Liver (tissue), 9 donors: ENCODE results near the gene VWA5B1. TPM values are rescaled to one million over a fixed set of nuclear protein-coding genes. Genes with fewer than 3 reads are reported as not detected.

Experiments used
- DNase-seq: peaks from one replicate; pipeline ENCODE4 v3.0.0-alpha.2; 2017; ENCODE audit warnings: low spot score
- H3K27ac ChIP-seq, 2 donors: one replicate each; pipeline ENCODE4 v1.7.0; 2013; ENCODE audit warnings: inconsistent platforms in 2 of 2, low read length in 2 of 2, control low read depth in 1 of 2, low read depth in 1 of 2, mild to moderate bottlenecking in 1 of 2
- H3K27me3 ChIP-seq, 4 donors: one replicate each; pipeline versions ENCODE4 v1.6.1 to v1.7.0; 2013; ENCODE audit warnings: low read length in 3 of 4, inconsistent platforms in 1 of 4, mild to moderate bottlenecking in 1 of 4, moderate library complexity in 1 of 4; ENCODE audit not compliant: control insufficient read depth in 4 of 4, insufficient read depth in 4 of 4
- H3K36me3 ChIP-seq, 4 donors: one replicate each; pipeline versions ENCODE4 v1.6.1 to v1.7.0; 2013; ENCODE audit warnings: low read length in 3 of 4, mild to moderate bottlenecking in 3 of 4, low read depth in 1 of 4, moderate library complexity in 1 of 4; ENCODE audit not compliant: control insufficient read depth in 4 of 4, insufficient read depth in 3 of 4
- H3K4me1 ChIP-seq, 4 donors: one replicate each; pipeline versions ENCODE4 v1.6.1 to v1.7.0; 2013; ENCODE audit warnings: low read length in 3 of 4, mild to moderate bottlenecking in 3 of 4, moderate library complexity in 1 of 4; ENCODE audit not compliant: control insufficient read depth in 4 of 4, insufficient read depth in 4 of 4
- H3K4me3 ChIP-seq, 3 donors: one replicate each; pipeline versions ENCODE4 v1.6.1 to v1.7.0; 2013; ENCODE audit warnings: low read length in 3 of 3, control low read depth in 1 of 3, low read depth in 1 of 3, mild to moderate bottlenecking in 1 of 3
- H3K9ac ChIP-seq, 2 donors: one replicate each; pipeline ENCODE4 v1.7.0; 2013; ENCODE audit warnings: low read length in 2 of 2, mild to moderate bottlenecking in 2 of 2, moderate library complexity in 2 of 2, control low read depth in 1 of 2, low read depth in 1 of 2
- H3K9me3 ChIP-seq, 4 donors: one replicate each; pipeline versions ENCODE4 v1.6.1 to v1.7.0; 2013; ENCODE audit warnings: low read length in 3 of 4; ENCODE audit not compliant: control insufficient read depth in 4 of 4
- EGR1 ChIP-seq, 2 donors: IDR thresholded peaks; 2 replicates each; pipeline ENCODE4 v1.6.1; 2016 to 2018; ENCODE audit warnings: antibody characterized with exemption in 2 of 2, low read depth in 2 of 2
- FOXA1 ChIP-seq: IDR thresholded peaks from 2 replicates; pipeline ENCODE4 v1.6.1; 2016; ENCODE audit warnings: antibody characterized with exemption
- FOXA2 ChIP-seq: IDR thresholded peaks from 2 replicates; pipeline ENCODE4 v1.6.1; 2016; ENCODE audit warnings: antibody characterized with exemption
- GABPA ChIP-seq, 2 donors: IDR thresholded peaks in 1 of 2; conservative IDR thresholded peaks in 1 of 2; 2 replicates each; pipeline ENCODE4 v1.6.1; 2016; ENCODE audit warnings: antibody characterized with exemption in 2 of 2, mild to moderate bottlenecking in 1 of 2, moderate library complexity in 1 of 2
- HNF4A ChIP-seq, 2 donors: conservative IDR thresholded peaks; 2 replicates each; pipeline ENCODE4 v1.6.1; 2016; ENCODE audit warnings: antibody characterized with exemption in 2 of 2, mild to moderate bottlenecking in 2 of 2
- HNF4G ChIP-seq: IDR thresholded peaks from 2 replicates; pipeline ENCODE4 v1.6.1; 2016; ENCODE audit warnings: antibody characterized with exemption
- JUND ChIP-seq, 2 donors: IDR thresholded peaks; 2 replicates each; pipeline ENCODE4 v1.6.1; 2016; ENCODE audit warnings: antibody characterized with exemption in 2 of 2
- RAD21 ChIP-seq, 2 donors: IDR thresholded peaks; 2 replicates each; pipeline ENCODE4 v1.6.1; 2016; ENCODE audit warnings: antibody characterized with exemption in 2 of 2, mild to moderate bottlenecking in 2 of 2
- RXRA ChIP-seq, 2 donors: IDR thresholded peaks; 2 replicates each; pipeline ENCODE4 v1.6.1; 2017 to 2018; ENCODE audit warnings: antibody characterized with exemption in 2 of 2, mild to moderate bottlenecking in 1 of 2
- TAF1 ChIP-seq: conservative IDR thresholded peaks from 2 replicates; pipeline ENCODE4 v1.6.1; 2016; ENCODE audit warnings: antibody characterized with exemption, mild to moderate bottlenecking
- YY1 ChIP-seq: IDR thresholded peaks from 2 replicates; pipeline ENCODE4 v1.6.1; 2016; ENCODE audit warnings: antibody characterized with exemption, mild to moderate bottlenecking
- WGBS: extraction: QIAGEN DNeasy Blood & Tissue Kit; methylation state at CpG from one replicate; pipeline ENCODE4 v1.1.7; 2013; 5-methylcytosine and 5-hydroxymethylcytosine counted together
- polyA plus RNA-seq, 2 donors: library from polyadenylated mRNA; stranded (reverse) in 1 of 2; unstranded in 1 of 2; fragments of 200-250 nt in 1 of 2; fragments of >200 nt in 1 of 2; fragmentation: Nextera tagmentation in 1 of 2; extraction: Ambion mirVana in 1 of 2; gene quantifications; one replicate each; pipeline versions ENCODE4 v1.2.1 to v1.2.3, GENCODE V29; 2013 to 2015
- total RNA-seq, 2 donors: library from RNA; depleted of rRNA; stranded (reverse); fragments of >200 nt; gene quantifications; one replicate each; pipeline ENCODE4 v1.2.3, GENCODE V29; 2014
- TF ChIP-seq, protein P1 (sequence below): IDR thresholded peaks from 2 replicates; pipeline ENCODE4 v1.6.1; 2016; ENCODE audit warnings: antibody characterized with exemption, mild to moderate bottlenecking
- TF ChIP-seq, protein P2 (sequence below): IDR thresholded peaks from 2 replicates; pipeline ENCODE4 v1.6.1; 2016; ENCODE audit warnings: antibody characterized with exemption
- TF ChIP-seq, protein P3 (sequence below): IDR thresholded peaks from 2 replicates; pipeline ENCODE4 v1.6.1; 2016; ENCODE audit warnings: antibody characterized with exemption
- TF ChIP-seq, protein P4 (sequence below): IDR thresholded peaks from 2 replicates; pipeline ENCODE4 v1.6.1; 2016; ENCODE audit warnings: antibody characterized with exemption
- TF ChIP-seq, protein P5 (sequence below): fragments of 150-350 bp; IDR thresholded peaks from 2 replicates; pipeline ENCODE4 v1.5.1; 2017; ENCODE audit warnings: improper control_type of control experiment, low read depth, low read length; ENCODE audit not compliant: missing input control
- donor health status: healthy.
- donor health status: healthy.
- donor health status: healthy.
- donor health status: healthy.
- donor health status: healthy.

VWA5B1 gene
- total and polyA plus RNA-seq, 4 donors, result not detected

DNA sequence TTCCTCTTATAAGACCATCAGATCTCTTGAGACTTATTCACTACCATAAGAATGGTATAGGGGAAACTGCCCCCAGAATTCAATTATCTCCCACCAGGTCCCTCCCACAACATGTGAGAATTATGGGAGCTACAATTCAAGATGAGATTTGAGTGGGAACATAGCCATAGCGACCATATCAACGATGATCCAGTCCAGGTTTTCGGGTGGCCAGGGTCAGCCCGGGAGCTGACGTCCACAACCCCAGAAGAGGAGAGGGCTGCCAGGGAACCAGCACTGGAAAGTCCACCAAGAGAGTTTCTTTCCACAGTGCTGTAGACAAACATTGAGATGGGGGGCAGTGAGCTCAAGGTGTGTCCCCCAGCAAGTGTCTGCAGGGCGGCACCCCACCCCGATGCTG, 88.4 kb downstream of the VWA5B1 start:
- Histone ChIP-seq H3K9me3 (no peaks in the 10 kb centered on the region), H3K4me1 (no peaks in the 10 kb centered on the region), H3K36me3 (no peaks in the 10 kb centered on the region), H3K27ac (no peak overlapping the region), H3K9ac (no peak overlapping the region), H3K27me3 (no peaks in the 10 kb centered on the region), H3K4me3 (no peak overlapping the region)
- WGBS, result 70% methylated on average over 7 of the region's 7 CpGs
- TF ChIP-seq YY1 (no peak), RAD21 (IDR thresholded peaks at IDR 0.05) (no peak), EGR1 (IDR thresholded peaks at IDR 0.05; ENCODE audit: low read depth in 2 of 2) (no peak), JUND (IDR thresholded peaks at IDR 0.05) (no peak), FOXA1 (no peak), FOXA2 (no peak), TAF1 (no peak), RXRA (IDR thresholded peaks at IDR 0.05) (no peak), HNF4G (no peak), GABPA (IDR thresholded peaks at IDR 0.05 in 1 of 2, conservative IDR thresholded peaks at IDR 0.05 in 1 of 2) (no peak), HNF4A (conservative IDR thresholded peaks at IDR 0.05) (no peak)
- TF ChIP-seq, protein P1, sequence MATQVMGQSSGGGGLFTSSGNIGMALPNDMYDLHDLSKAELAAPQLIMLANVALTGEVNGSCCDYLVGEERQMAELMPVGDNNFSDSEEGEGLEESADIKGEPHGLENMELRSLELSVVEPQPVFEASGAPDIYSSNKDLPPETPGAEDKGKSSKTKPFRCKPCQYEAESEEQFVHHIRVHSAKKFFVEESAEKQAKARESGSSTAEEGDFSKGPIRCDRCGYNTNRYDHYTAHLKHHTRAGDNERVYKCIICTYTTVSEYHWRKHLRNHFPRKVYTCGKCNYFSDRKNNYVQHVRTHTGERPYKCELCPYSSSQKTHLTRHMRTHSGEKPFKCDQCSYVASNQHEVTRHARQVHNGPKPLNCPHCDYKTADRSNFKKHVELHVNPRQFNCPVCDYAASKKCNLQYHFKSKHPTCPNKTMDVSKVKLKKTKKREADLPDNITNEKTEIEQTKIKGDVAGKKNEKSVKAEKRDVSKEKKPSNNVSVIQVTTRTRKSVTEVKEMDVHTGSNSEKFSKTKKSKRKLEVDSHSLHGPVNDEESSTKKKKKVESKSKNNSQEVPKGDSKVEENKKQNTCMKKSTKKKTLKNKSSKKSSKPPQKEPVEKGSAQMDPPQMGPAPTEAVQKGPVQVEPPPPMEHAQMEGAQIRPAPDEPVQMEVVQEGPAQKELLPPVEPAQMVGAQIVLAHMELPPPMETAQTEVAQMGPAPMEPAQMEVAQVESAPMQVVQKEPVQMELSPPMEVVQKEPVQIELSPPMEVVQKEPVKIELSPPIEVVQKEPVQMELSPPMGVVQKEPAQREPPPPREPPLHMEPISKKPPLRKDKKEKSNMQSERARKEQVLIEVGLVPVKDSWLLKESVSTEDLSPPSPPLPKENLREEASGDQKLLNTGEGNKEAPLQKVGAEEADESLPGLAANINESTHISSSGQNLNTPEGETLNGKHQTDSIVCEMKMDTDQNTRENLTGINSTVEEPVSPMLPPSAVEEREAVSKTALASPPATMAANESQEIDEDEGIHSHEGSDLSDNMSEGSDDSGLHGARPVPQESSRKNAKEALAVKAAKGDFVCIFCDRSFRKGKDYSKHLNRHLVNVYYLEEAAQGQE, result no peak
- TF ChIP-seq, protein P2, sequence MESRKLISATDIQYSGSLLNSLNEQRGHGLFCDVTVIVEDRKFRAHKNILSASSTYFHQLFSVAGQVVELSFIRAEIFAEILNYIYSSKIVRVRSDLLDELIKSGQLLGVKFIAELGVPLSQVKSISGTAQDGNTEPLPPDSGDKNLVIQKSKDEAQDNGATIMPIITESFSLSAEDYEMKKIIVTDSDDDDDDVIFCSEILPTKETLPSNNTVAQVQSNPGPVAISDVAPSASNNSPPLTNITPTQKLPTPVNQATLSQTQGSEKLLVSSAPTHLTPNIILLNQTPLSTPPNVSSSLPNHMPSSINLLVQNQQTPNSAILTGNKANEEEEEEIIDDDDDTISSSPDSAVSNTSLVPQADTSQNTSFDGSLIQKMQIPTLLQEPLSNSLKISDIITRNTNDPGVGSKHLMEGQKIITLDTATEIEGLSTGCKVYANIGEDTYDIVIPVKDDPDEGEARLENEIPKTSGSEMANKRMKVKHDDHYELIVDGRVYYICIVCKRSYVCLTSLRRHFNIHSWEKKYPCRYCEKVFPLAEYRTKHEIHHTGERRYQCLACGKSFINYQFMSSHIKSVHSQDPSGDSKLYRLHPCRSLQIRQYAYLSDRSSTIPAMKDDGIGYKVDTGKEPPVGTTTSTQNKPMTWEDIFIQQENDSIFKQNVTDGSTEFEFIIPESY, result no peak
- TF ChIP-seq, protein P3, sequence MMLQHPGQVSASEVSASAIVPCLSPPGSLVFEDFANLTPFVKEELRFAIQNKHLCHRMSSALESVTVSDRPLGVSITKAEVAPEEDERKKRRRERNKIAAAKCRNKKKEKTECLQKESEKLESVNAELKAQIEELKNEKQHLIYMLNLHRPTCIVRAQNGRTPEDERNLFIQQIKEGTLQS, result no peak
- TF ChIP-seq, protein P4, sequence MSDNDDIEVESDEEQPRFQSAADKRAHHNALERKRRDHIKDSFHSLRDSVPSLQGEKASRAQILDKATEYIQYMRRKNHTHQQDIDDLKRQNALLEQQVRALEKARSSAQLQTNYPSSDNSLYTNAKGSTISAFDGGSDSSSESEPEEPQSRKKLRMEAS, result no peak
- DNase-seq, result no peak

DNA sequence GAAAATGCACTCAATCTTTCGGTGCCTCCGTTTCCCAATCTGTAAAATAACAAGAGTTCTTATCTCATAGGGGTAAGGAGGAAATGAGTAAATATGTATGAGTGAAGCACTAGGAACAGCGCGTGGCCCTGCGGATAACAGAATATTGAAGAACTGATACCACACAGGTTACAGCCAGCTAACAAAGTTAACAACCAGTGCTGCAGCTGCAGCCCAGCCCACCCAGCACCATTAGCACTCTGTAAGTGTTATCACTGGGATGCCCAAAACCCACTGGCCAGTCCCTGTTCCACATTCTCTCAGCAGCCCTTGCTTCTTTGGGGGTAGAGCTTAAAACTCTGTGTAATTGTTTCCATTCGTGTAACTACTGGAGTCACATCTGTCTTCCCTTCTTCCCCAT, 89.5 kb downstream of the VWA5B1 start:
- H3K36me3 ChIP-seq, result no peaks in the 10 kb centered on the region
- no peak for DNase-seq
- peaks cover 0 to 2% (median 0%) of the 10 kb centered on the region in 4 donors for H3K27me3 ChIP-seq
- H3K9me3 ChIP-seq, result no peaks in the 10 kb centered on the region
- 85% methylated on average over 6 of the region's 6 CpGs for WGBS
- H3K4me1 ChIP-seq, result no peaks in the 10 kb centered on the region
- TF ChIP-seq, protein P1, result no peak
- TF ChIP-seq, protein P5, sequence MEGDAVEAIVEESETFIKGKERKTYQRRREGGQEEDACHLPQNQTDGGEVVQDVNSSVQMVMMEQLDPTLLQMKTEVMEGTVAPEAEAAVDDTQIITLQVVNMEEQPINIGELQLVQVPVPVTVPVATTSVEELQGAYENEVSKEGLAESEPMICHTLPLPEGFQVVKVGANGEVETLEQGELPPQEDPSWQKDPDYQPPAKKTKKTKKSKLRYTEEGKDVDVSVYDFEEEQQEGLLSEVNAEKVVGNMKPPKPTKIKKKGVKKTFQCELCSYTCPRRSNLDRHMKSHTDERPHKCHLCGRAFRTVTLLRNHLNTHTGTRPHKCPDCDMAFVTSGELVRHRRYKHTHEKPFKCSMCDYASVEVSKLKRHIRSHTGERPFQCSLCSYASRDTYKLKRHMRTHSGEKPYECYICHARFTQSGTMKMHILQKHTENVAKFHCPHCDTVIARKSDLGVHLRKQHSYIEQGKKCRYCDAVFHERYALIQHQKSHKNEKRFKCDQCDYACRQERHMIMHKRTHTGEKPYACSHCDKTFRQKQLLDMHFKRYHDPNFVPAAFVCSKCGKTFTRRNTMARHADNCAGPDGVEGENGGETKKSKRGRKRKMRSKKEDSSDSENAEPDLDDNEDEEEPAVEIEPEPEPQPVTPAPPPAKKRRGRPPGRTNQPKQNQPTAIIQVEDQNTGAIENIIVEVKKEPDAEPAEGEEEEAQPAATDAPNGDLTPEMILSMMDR, result no peak
- TF ChIP-seq YY1 (no peak), FOXA1 (no peak), TAF1 (no peak), HNF4A (conservative IDR thresholded peaks at IDR 0.05) (no peak), GABPA (IDR thresholded peaks at IDR 0.05 in 1 of 2, conservative IDR thresholded peaks at IDR 0.05 in 1 of 2) (no peak), RAD21 (IDR thresholded peaks at IDR 0.05) (no peak), HNF4G (no peak), RXRA (IDR thresholded peaks at IDR 0.05) (no peak)
- TF ChIP-seq, protein P4, result no peak
- H3K4me3 ChIP-seq, result no peak overlapping the region
- no peak overlapping the region for H3K9ac ChIP-seq
- H3K27ac ChIP-seq, result no peak overlapping the region
